22Rv1 (cell line): ENCODE data around the gene FRAS1.

Experiments
- CTCF ChIP-seq: fragments of 450-650 bp; IDR thresholded peaks from 2 replicates; pipeline ENCODE4 v1.5.1; 2017; ENCODE audit warnings: mild to moderate bottlenecking
- ZFX ChIP-seq: fragments of 450-650 bp; IDR thresholded peaks from 2 replicates; pipeline ENCODE4 v1.6.1; 2017; ENCODE audit warnings: antibody characterized with exemption, borderline replicate concordance

GRCh38 chr4:78482281-78482680 is 425.2 kb downstream of the FRAS1 start:
- TF ChIP-seq CTCF (no peak), ZFX (no peak)
